ENCODE results near the gene ASL.
A peak's percentile ranks its signal among the peaks of the same experiment; 100 is the strongest.
"Not testable (repeated sequence)": the region's sequence is repeated elsewhere in the genome, so short reads cannot be mapped to it uniquely, and the experiment has no call there.

ASL gene

GRCh38 chr7:66075590-66076461 is at the start of gene ASL:
Gene ASL, plus strand, starts transcription at chr7:66075819. Its CDS starts 263 bp downstream, at chr7:66076082.
- peak; percentile 69 to 71 for DNase-seq (ENCODE audit: low read depth in 2 of 2)

- DNase-seq (ENCODE audit: low read depth in 2 of 2), result not testable (repeated sequence)
Observed at GRCh38 chr7:66028342-66028741, 47.3 kb upstream of the ASL start.

GRCh38 chr7:66033471-66034385 is 41.9 kb upstream of the ASL start:
- DNase-seq (ENCODE audit: low read depth in 2 of 2), result no peak

GRCh38 chr7:66034436-66035010 is 41.1 kb upstream of the ASL start:
- DNase-seq (ENCODE audit: low read depth in 2 of 2), result not testable (repeated sequence)

- no peak for DNase-seq (ENCODE audit: low read depth in 2 of 2)
Observed at GRCh38 chr7:66036382-66036781, 39.2 kb upstream of the ASL start.

GRCh38 chr7:66036788-66037187 is 38.8 kb upstream of the ASL start:
- no peak for DNase-seq (ENCODE audit: low read depth in 2 of 2)

GRCh38 chr7:66039094-66039670 is 36.4 kb upstream of the ASL start:
- DNase-seq (ENCODE audit: low read depth in 2 of 2), result no peak

- DNase-seq (ENCODE audit: low read depth in 2 of 2), result no peak
Observed at GRCh38 chr7:66043681-66044497, 31.7 kb upstream of the ASL start.

- DNase-seq (ENCODE audit: low read depth in 2 of 2), result not testable (repeated sequence)
Observed at GRCh38 chr7:66044498-66044854, 31.1 kb upstream of the ASL start.

GRCh38 chr7:66047426-66047825 is 28.2 kb upstream of the ASL start:
- DNase-seq (ENCODE audit: low read depth in 2 of 2), result peak; percentile 91 to 93

- DNase-seq (ENCODE audit: low read depth in 2 of 2), result not testable (repeated sequence)
Observed at GRCh38 chr7:66049886-66050285, 25.7 kb upstream of the ASL start.

- DNase-seq (ENCODE audit: low read depth in 2 of 2), result no peak
Observed at GRCh38 chr7:66050337-66050957, 25.2 kb upstream of the ASL start.

- peak; percentile 90 to 91 for DNase-seq (ENCODE audit: low read depth in 2 of 2)
Observed at GRCh38 chr7:66050990-66051448, 24.6 kb upstream of the ASL start.

GRCh38 chr7:66052447-66052846 is 23.2 kb upstream of the ASL start:
- DNase-seq (ENCODE audit: low read depth in 2 of 2), result no peak

GRCh38 chr7:66054063-66054462 is 21.6 kb upstream of the ASL start:
- DNase-seq (ENCODE audit: low read depth in 2 of 2), result no peak

- DNase-seq (ENCODE audit: low read depth in 2 of 2), result peak; percentile 56 to 61
Observed at GRCh38 chr7:66055321-66055956, 20.2 kb upstream of the ASL start.

GRCh38 chr7:66060796-66061195 is 14.8 kb upstream of the ASL start:
- DNase-seq (ENCODE audit: low read depth in 2 of 2), result no peak

GRCh38 chr7:66069732-66070131 is 5.9 kb upstream of the ASL start:
- DNase-seq (ENCODE audit: low read depth in 2 of 2), result no peak

- DNase-seq (ENCODE audit: low read depth in 2 of 2), result no peak
Observed at GRCh38 chr7:66070222-66070621, 5.4 kb upstream of the ASL start.

GRCh38 chr7:66072208-66072607 is 3.4 kb upstream of the ASL start:
- not testable (repeated sequence) for DNase-seq (ENCODE audit: low read depth in 2 of 2)
